CD14-positive monocyte (primary cell): ENCODE data around the gene DIAPH2. TPM values are rescaled to one million over a fixed set of nuclear protein-coding genes. Genes with fewer than 3 reads are reported as not detected.

Experiments
- DNase-seq, 3 donors: peaks; one replicate each; pipeline ENCODE4 v3.0.0-alpha.2; 2011 to 2022
- H2AFZ ChIP-seq: 2 replicates; pipeline ENCODE4 v1.6.0; 2012; ENCODE audit warnings: mild to moderate bottlenecking, low read depth, low read length, inconsistent platforms; ENCODE audit not compliant: insufficient read depth, poor library complexity, severe bottlenecking
- H3K27ac ChIP-seq, 2 donors: 1 replicate in 1 of 2; 2 replicates in 1 of 2; pipeline ENCODE4 v1.5.1; 2012 to 2013; ENCODE audit warnings: low read length in 2 of 2, control low read depth in 1 of 2, inconsistent platforms in 1 of 2, low read depth in 1 of 2, mild to moderate bottlenecking in 1 of 2
- H3K27me3 ChIP-seq, 2 donors: one replicate each; pipeline versions ENCODE4 v1.6.0 to v1.6.1; 2011 to 2013; ENCODE audit warnings: low read length in 2 of 2; ENCODE audit not compliant: control insufficient read depth in 2 of 2, insufficient read depth in 2 of 2
- H3K36me3 ChIP-seq, 2 donors: replicated peaks in 1 of 2; 1 replicate in 1 of 2; 2 replicates in 1 of 2; pipeline versions ENCODE4 v1.5.1 to v1.6.1; 2012 to 2013; ENCODE audit warnings: low read length in 2 of 2, control low read depth in 1 of 2, inconsistent platforms in 1 of 2, mild to moderate bottlenecking in 1 of 2; ENCODE audit not compliant: insufficient read depth in 2 of 2, control insufficient read depth in 1 of 2
- H3K4me1 ChIP-seq, 2 donors: 1 replicate in 1 of 2; 2 replicates in 1 of 2; pipeline versions ENCODE4 v1.5.1 to v1.6.1; 2012 to 2013; ENCODE audit warnings: low read length in 2 of 2, control low read depth in 1 of 2, inconsistent platforms in 1 of 2, mild to moderate bottlenecking in 1 of 2, moderate library complexity in 1 of 2; ENCODE audit not compliant: insufficient read depth in 2 of 2, control insufficient read depth in 1 of 2
- H3K4me2 ChIP-seq: replicated peaks from 2 replicates; pipeline ENCODE3; 2012; ENCODE audit warnings: low read length, moderate library complexity, mild to moderate bottlenecking; ENCODE audit not compliant: poor library complexity, severe bottlenecking; ENCODE audit errors: extremely low read depth
- H3K4me3 ChIP-seq, 3 experiments: fragments of 200-600 bp in 1 of 3; sonication (generic) in 1 of 3; replicated peaks in 1 of 3; 1 replicate in 2 of 3; 2 replicates in 1 of 3; pipeline ENCODE4 v1.5.1; 2011 to 2013; ENCODE audit warnings: low read length in 3 of 3, mild to moderate bottlenecking in 3 of 3, control low read depth in 2 of 3, low read depth in 2 of 3, inconsistent platforms in 1 of 3, moderate library complexity in 1 of 3
- H3K79me2 ChIP-seq: 2 replicates; pipeline ENCODE4 v1.6.0; 2012; ENCODE audit warnings: mild to moderate bottlenecking, control low read depth, inconsistent platforms, low read length, moderate library complexity; ENCODE audit not compliant: insufficient read depth
- H3K9ac ChIP-seq: 2 replicates; pipeline ENCODE4 v1.6.0; 2017; ENCODE audit warnings: low read length, mild to moderate bottlenecking; ENCODE audit not compliant: insufficient read depth, poor library complexity, severe bottlenecking
- H3K9me3 ChIP-seq, 2 donors: replicated peaks in 1 of 2; 1 replicate in 1 of 2; 2 replicates in 1 of 2; pipeline versions ENCODE4 v1.5.1 to v1.6.1; 2012 to 2013; ENCODE audit warnings: low read length in 2 of 2, control low read depth in 1 of 2; ENCODE audit not compliant: control insufficient read depth in 1 of 2, insufficient read depth in 1 of 2
- H4K20me1 ChIP-seq: 2 replicates; pipeline ENCODE4 v1.6.0; 2012; ENCODE audit warnings: mild to moderate bottlenecking, low read length, control low read depth, moderate library complexity; ENCODE audit not compliant: insufficient read depth
- H3K27ac Mint-ChIP-seq, 7 donors: one replicate each; pipeline ENCODE4 v1.8.0; 2020; ENCODE audit warnings: mild to moderate bottlenecking in 7 of 7, mixed read lengths in 7 of 7, moderate library complexity in 6 of 7, inconsistent platforms in 2 of 7
- H3K27me3 Mint-ChIP-seq, 3 donors: one replicate each; pipeline ENCODE4 v1.8.0; 2021 to 2022; ENCODE audit warnings: low read depth in 3 of 3, mild to moderate bottlenecking in 3 of 3, mixed read lengths in 3 of 3, moderate library complexity in 3 of 3, inconsistent platforms in 1 of 3
- H3K36me3 Mint-ChIP-seq, 2 donors: one replicate each; pipeline ENCODE4 v1.8.0; 2020; ENCODE audit warnings: mixed read lengths in 2 of 2, inconsistent platforms in 1 of 2, mild to moderate bottlenecking in 1 of 2
- H3K4me1 Mint-ChIP-seq: one replicate; pipeline ENCODE4 v1.8.0; 2020; ENCODE audit warnings: mild to moderate bottlenecking, mixed read lengths
- H3K4me3 Mint-ChIP-seq, 2 donors: one replicate each; pipeline ENCODE4 v1.8.0; 2020; ENCODE audit warnings: mild to moderate bottlenecking in 2 of 2, mixed read lengths in 2 of 2, moderate library complexity in 1 of 2
- H3K9me3 Mint-ChIP-seq, 7 donors: one replicate each; pipeline ENCODE4 v1.8.0; 2020 to 2022; ENCODE audit warnings: mixed read lengths in 7 of 7, mild to moderate bottlenecking in 6 of 7, moderate library complexity in 6 of 7, inconsistent platforms in 2 of 7
- WGBS: methylation state at CpG from one replicate; pipeline ENCODE4 v1.1.5; 2013; ENCODE audit warnings: missing lambda C conversion rate; ENCODE audit not compliant: insufficient coverage; 5-methylcytosine and 5-hydroxymethylcytosine counted together
- intact Hi-C, 2 donors: fragments of 100-400 bp; cut with micrococcal nuclease; formaldehyde crosslinking; loops; one replicate each; pipeline versions ENCODE4 v1.15.0 to v1.15.1; 2023
- polyA plus RNA-seq, 3 donors: library from polyadenylated mRNA; depleted of rRNA in 1 of 3; unstranded in 2 of 3; stranded (reverse) in 1 of 3; fragments of 300-500 nt in 2 of 3; fragments of >200 nt in 1 of 3; fragmentation: Illumina TruSeq in 2 of 3; gene quantifications; 1 replicate in 2 of 3; 2 replicates in 1 of 3; pipeline ENCODE4 v1.2.3, GENCODE V29; 2012 to 2021
- TF ChIP-seq, protein P1 (sequence below): fragments of 200-600 bp; IDR thresholded peaks from one replicate; pipeline ENCODE4 v1.8.0; 2022; ENCODE audit warnings: antibody characterized with exemption, mild to moderate bottlenecking

DIAPH2 gene
- polyA plus RNA-seq, 3 donors = 9.5 to 20.5 (median 11.4) TPM

DNA sequence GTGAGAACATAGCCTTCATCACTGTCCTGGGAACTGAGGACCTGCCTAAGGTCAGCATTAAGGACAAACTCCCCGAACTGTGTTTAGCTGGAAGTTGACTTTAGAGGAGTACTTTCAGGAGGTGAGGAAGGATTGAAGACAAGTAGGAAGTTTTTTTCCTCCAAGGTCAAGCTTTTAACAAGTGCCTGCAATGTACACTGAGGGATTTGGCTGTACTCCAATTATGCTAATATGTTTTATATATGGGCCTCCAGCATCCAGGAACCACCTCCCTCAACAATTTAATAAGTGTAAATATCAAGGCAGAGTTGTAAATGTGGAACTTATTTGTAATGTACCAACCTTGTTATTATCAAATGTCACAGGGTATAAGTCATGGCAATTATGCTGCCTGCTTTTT is 925.3 kb downstream of the DIAPH2 start:
- Mint-ChIP-seq H3K27ac (no peak overlapping the region), H3K4me3 (no peak overlapping the region), H3K36me3 (no peaks in the 10 kb centered on the region), H3K9me3 (no peaks in the 10 kb centered on the region), H3K27me3 (peaks cover 0 to 1% (median 1%) of the 10 kb centered on the region in 3 donors), H3K4me1 (peaks cover 4% of the 10 kb centered on the region)
- TF ChIP-seq, protein P1, sequence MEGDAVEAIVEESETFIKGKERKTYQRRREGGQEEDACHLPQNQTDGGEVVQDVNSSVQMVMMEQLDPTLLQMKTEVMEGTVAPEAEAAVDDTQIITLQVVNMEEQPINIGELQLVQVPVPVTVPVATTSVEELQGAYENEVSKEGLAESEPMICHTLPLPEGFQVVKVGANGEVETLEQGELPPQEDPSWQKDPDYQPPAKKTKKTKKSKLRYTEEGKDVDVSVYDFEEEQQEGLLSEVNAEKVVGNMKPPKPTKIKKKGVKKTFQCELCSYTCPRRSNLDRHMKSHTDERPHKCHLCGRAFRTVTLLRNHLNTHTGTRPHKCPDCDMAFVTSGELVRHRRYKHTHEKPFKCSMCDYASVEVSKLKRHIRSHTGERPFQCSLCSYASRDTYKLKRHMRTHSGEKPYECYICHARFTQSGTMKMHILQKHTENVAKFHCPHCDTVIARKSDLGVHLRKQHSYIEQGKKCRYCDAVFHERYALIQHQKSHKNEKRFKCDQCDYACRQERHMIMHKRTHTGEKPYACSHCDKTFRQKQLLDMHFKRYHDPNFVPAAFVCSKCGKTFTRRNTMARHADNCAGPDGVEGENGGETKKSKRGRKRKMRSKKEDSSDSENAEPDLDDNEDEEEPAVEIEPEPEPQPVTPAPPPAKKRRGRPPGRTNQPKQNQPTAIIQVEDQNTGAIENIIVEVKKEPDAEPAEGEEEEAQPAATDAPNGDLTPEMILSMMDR = no peak
- WGBS = no CpG with 5 or more reads among the region's 1 CpG
- H3K9me3 ChIP-seq = no peaks in the 10 kb centered on the region
- H3K4me1 ChIP-seq = no peaks in the 10 kb centered on the region
- H2AFZ ChIP-seq = no peak overlapping the region
- H3K27me3 ChIP-seq = no peaks in the 10 kb centered on the region
- no peaks in the 10 kb centered on the region for H4K20me1 ChIP-seq
- no peak overlapping the region for H3K9ac ChIP-seq
- H3K36me3 ChIP-seq = no peaks in the 10 kb centered on the region
- no peak for DNase-seq
- no peak overlapping the region for H3K4me3 ChIP-seq
- intact Hi-C loops = no loop called here
- no peak overlapping the region for H3K4me2 ChIP-seq
- H3K27ac ChIP-seq = no peak overlapping the region
- no peaks in the 10 kb centered on the region for H3K79me2 ChIP-seq

DNA sequence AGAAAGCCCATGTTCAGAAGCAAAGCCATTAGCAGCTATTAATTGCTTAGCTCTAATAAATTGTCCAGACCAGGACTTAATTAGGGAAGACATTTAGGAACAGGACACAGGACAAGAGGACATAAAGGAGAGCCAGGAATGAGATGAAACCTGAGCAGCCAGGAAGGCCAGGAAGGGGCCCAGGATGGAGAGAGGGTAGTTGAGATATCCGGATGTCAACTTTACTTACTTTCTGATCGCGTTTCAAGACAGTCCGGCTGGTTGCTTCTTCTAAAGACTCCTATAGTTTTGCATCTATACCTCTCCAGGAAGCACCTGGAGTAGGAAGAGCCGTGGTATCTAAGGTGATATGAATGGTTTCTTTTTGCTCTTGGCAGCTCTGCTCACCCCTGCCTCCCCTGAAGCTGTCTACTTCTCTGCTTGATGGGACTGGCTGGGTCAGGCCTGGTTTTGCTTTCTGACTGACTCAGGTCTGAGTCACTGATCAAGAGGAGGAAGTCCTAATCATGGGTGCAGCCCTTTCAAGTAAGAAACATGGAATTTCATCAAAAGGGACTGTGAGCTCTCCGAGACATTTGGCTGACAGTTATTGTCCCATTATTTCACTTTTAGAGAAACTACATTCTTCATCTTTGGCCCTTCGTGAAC is 932.4 kb downstream of the DIAPH2 start:
- Mint-ChIP-seq H3K27me3 (peaks cover 0 to 3% (median 0%) of the 10 kb centered on the region in 3 donors), H3K4me3 (peak overlapping the region in 1 of 2 donors; percentile 71), H3K9me3 (peaks cover 0 to 2% (median 0%) of the 10 kb centered on the region in 7 donors), H3K36me3 (no peaks in the 10 kb centered on the region), H3K27ac (peak overlapping the region in 1 of 7 donors; percentile 67), H3K4me1 (peaks cover 9% of the 10 kb centered on the region)
- Histone ChIP-seq H3K9me3 (no peaks in the 10 kb centered on the region), H4K20me1 (no peaks in the 10 kb centered on the region), H3K4me1 (peaks cover 0 to 3% of the 10 kb centered on the region in 2 donors), H3K36me3 (no peaks in the 10 kb centered on the region), H3K27me3 (no peaks in the 10 kb centered on the region), H2AFZ (no peak overlapping the region), H3K4me3 (no peak overlapping the region), H3K27ac (no peak overlapping the region), H3K79me2 (no peaks in the 10 kb centered on the region), H3K9ac (no peak overlapping the region), H3K4me2 (no peak overlapping the region)
- intact Hi-C loops = no loop called here
- TF ChIP-seq, protein P1 = no peak
- no CpG with 5 or more reads among the region's 7 CpGs for WGBS
- peak; percentile 31 to 65 (median 44) for DNase-seq
